HT-29 (cell line): Measurements from ENCODE around the gene NUP85. TPM values are rescaled to one million over a fixed set of nuclear protein-coding genes. Genes with fewer than 3 reads are reported as not detected.
A peak's percentile ranks its signal among the peaks of the same experiment; 100 is the strongest.
"Not testable (repeated sequence)": the region's sequence is repeated elsewhere in the genome, so short reads cannot be mapped to it uniquely, and the experiment has no call there.

Experiments used
- DNase-seq: peaks from one replicate; pipeline ENCODE4 v3.0.0-alpha.2; 2015; ENCODE audit warnings: low spot score
- total RNA-seq: library from RNA; depleted of rRNA; stranded (reverse); fragments of >200 nt; shearing (Covaris generic); gene quantifications from 2 replicates; pipeline ENCODE4 v1.2.3, GENCODE V29; 2014

NUP85 gene
- total RNA-seq, 1 experiment from 2014 or later, result 61.7 TPM

DNA sequence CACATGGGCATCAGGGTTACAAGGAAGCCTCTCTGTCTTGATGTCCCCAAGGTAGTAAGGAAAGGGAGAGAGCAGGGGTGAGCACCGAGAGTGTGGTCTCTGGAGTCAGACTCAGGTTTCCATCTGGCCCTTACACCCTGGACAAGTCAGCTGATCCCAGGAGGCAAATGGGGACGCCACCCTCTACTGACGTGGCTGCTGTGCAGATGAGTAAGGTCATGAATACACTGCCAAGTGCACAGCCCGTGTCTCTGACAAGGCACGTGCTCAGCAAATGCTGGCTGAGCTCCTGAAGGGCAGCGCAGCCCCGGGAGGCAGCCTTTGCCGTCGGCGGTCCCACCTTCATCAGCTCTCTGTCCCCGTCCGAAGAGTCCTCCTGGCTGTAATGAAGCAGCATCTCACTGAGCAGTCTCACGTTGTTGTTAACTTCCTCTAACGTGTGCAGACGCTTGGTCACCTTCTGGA lies 36.5 kb downstream of the NUP85 start:
- DNase-seq, result no peak

GRCh38 chr17:75242461-75243042 lies 37.1 kb downstream of the NUP85 start:
- no peak for DNase-seq

DNA sequence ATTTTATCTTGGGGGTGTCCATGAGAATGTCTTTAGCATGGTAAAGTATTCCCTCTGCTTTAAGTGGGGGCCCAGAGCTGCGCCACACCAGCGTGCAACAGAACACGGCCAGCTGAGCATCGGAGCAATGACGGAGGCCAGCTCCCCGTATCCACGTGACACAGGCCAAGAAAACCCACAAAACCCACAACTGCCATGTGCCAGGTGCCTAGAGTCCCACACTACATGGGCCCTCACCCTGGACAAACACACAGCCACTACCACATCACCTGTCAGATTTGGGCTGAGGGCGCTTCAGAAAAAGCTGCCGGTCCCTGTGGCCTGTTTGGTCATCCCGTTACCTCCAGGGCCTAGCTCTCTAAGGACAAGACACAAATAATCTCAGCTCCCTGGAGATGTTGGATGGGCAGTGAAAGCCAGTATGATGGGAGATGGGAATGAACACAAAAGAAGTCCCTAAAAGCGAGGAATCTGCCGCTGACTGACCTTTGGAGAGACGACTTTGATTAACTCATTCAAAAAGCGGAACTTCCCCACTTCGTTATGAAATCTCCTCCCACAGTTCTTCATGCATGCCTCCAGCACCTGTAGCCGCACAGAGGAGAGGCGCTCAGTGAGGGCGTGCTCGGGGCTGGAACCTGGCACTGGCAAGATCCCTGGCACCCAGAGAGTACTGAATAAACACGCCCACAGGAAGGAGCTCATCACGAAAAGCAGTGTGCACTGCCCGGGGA lies 38.8 kb downstream of the NUP85 start:
- DNase-seq, result no peak

GRCh38 chr17:75245011-75245410 lies 39.5 kb downstream of the NUP85 start:
- DNase-seq, result no peak

- no peak for DNase-seq
These were observed 40.9 kb downstream of the NUP85 start for GRCh38 chr17:75246404-75246803.

GRCh38 chr17:75249564-75249963 lies 44.1 kb downstream of the NUP85 start:
- DNase-seq, result no peak

- DNase-seq, result no peak
These were observed 44.6 kb downstream of the NUP85 start for GRCh38 chr17:75250009-75250471.

- no peak for DNase-seq
These were observed 46.7 kb downstream of the NUP85 start for GRCh38 chr17:75252039-75252816.

GRCh38 chr17:75255954-75256698 lies 50.6 kb downstream of the NUP85 start:
- not testable (repeated sequence) for DNase-seq

GRCh38 chr17:75257228-75257627 lies 51.7 kb downstream of the NUP85 start:
- DNase-seq, result not testable (repeated sequence)

DNA sequence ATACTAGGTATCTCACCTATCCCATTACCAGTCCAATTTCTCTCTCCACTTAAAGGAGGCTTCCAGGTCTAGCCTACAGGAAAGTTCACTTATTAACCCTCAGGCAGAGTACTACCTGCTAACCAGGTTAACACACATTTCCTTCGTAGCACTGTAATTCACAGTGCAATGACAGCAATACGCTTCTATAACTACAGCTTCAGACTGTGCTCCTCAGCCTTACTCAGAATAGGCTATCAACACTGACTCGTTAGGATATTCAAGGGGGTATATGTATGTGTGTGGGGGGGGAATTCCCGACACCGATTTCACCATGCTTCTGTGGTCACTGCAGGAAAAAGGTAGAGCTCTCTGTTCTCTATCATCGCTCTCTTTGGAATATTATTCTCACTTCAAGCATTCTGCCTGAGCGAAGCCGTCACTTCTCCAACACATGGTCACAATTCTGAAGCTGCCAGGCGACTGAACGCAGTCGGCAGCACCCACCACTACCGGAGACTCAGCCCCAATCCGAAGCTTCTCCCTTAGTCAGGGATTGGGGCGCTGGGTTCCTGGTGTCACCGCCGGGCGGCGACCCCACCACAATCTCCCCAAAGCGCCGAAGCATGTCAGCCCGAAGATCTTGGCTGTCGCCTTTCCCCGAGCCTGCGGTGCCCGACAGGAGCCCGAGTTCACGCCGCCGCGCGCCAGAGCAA lies 55.3 kb downstream of the NUP85 start:
- DNase-seq, result peak; percentile 39

DNA sequence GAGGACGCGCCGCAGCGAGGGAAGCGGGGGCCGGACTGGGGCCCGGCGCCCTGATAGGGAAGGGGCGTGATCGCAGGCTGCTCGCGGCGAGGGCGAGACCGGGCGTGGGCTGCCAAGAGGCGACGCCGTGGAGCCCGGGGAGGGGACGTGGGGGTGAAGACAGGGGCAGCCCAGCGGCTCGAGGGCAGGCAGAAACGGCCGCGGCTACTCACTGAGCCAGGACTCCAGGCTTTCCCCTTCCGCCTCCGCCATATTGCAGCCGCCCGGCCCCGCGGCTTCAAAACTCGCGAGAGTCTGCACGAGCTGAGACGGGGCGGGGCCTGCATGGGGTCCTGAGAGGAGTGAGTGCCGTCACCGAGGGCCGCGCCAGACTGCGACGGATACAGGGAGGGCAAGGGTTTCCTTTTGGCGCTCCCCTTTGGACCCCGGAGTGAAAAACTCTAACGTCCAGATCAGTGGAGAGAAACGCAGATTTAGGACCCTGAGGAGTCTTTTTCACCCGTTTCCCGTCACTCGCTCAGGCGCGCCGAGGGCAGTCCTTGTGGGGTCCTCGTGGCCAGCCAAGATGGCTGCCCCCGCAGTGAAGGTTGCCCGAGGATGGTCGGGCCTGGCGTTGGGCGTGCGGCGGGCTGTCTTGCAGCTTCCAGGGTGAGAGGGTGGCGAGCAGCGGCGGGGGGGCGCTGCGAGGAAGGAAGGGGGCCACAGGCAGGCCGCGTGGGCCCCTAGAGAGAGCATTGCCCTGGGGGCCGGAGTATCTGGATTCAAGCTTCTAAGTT lies 56.0 kb downstream of the NUP85 start, which contains the start of the genes GGA3 and MRPS7:
GGA3 (minus strand) TSS at position 271 of the 776 bp plus-strand sequence; CDS start at position 252, 19 bp downstream.
MRPS7 (plus strand) TSS at position 544 of the 776 bp plus-strand sequence; CDS start at position 566, 22 bp downstream.
- DNase-seq, result peak; percentile 94

GRCh38 chr17:75262112-75262606 lies 56.7 kb downstream of the NUP85 start:
- DNase-seq, result peak; percentile 58

DNA sequence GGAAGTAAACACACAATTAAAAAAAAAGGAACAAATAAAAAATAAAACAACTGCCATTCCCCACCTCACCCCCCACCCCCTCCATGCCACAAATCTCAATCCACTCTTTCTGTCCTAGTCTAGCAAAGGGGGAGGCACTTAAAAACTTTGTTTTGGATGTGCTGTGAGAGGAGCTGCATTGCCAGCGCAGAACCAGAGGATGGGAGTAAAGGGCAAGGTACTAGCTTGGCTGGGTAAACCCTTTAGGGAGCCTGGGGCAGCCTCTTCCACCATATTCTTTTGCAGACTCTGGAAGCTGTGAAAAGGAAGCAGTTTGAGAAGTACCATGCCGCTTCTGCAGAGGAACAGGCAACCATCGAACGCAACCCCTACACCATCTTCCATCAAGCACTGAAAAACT lies 57.6 kb downstream of the NUP85 start:
- DNase-seq, result no peak

DNA sequence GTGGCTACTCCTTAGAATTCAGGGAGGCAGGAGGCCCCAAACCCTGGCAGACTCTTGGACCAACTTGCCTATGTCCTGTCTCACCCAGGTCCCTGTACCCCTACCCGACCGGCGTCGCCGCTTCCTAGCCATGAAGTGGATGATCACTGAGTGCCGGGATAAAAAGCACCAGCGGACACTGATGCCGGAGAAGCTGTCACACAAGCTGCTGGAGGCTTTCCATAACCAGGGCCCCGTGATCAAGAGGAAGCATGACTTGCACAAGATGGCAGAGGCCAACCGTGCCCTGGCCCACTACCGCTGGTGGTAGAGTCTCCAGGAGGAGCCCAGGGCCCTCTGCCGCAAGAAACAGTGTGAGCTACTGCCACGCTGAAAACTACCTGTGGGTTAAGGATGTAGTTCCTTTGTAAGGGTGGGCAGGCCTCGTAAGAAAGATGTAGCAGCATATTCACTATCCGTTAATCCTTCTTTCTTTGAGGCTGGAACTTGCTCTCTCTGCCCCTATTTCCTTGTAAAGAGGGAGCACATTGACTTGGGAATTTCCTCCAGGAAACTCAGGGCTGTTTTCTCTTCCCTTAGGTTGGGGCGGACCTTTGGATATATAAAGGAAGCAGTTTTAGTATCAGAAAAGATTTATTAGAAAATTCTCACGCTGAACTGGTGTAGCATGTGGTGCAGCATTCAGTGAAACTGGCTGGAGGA lies 60.3 kb downstream of the NUP85 start:
- DNase-seq, result no peak

DNA sequence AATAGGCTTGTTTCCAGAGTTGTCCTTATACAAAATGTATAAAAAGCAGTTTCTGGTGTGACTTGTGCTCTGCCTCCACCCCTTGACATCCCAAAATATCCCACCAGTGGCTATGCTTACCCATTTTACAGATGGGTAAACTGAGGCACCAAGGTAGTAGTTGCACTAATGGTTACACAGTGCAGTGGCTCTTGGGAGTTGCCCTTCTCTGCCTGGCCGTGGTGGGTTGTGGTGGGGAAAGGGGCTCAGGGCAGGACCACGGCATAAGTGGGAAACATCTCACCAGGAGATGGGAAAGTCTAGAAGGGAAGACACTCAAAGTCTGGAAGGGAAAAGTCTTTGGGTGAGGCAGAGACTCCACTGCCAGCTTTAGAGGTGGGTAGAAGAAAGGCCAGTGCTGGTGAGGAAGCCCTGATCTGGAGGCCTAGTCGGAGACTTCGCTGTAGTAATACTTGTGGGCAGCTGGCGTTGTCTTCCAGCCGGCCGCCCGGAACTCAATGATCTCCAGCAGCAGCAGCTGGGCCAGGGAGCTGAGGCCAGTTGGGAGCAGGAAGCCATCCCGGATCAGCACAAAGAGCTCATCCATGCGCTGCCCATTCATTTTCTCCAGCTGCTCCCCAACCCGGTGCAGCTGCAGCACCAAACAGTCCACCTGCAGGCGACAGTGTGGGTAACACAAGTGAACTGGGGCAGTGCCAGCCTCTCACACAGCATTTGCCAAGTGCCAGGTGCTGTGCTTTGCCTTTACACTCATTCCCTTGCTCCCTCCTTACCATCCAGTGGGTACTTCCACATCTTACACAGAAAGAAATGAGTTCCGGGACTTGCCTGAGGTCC lies 61.1 kb downstream of the NUP85 start:
- no peak for DNase-seq

DNA sequence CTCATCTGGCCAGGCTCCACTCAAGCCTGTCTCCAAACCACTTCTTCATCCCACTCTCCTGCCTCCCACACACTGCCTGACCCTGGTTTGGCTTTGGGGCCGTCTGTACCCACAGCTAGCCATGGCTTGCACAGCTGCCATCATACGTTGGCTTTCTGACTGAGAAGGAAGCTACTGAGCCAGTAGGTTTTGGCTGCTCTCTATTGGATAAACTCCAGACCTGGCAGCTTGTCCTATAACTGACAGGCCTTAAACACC lies 61.6 kb downstream of the NUP85 start:
- no peak for DNase-seq

GRCh38 chr17:75267411-75268232 lies 62.1 kb downstream of the NUP85 start:
- DNase-seq, result peak; percentile 76
